Pulmonary artery endothelial cell (primary cell): Measurements from ENCODE around the gene PRKAG1. TPM values are rescaled to one million over a fixed set of nuclear protein-coding genes. Genes with fewer than 3 reads are reported as not detected.

ENCODE experiments used
- DNase-seq: peaks from one replicate; pipeline ENCODE4 v3.0.0-alpha.2; 2011; ENCODE audit warnings: low read depth, low spot score
- total RNA-seq: library from RNA; depleted of rRNA; stranded (reverse); fragments of >200 nt; gene quantifications from 2 replicates; pipeline ENCODE4 v1.2.3, GENCODE V29; 2014

Gene PRKAG1
- total RNA-seq, 1 donor from 2014 or later: 64.7 TPM

DNA sequence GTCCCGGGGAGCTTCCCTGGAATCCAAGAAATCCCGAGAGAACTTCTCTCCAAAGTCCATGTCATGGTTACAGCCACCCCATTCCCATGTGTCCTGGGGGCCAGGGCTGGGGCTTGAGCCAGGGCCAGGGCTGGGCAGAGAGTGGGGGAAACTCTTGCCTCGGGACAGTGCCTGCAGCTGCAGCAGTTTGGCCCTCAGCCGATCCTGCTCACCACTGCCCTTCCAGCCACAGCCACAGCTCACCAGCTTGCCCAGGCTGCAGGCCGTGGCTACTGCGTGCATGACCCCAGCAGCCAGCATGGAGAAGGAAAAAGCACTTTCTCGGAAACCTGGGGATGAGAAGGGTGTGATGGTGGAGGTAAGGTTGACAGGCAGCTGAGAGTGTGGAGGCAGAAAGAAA, 50.6 kb downstream of the PRKAG1 start:
- no peak for DNase-seq

DNA sequence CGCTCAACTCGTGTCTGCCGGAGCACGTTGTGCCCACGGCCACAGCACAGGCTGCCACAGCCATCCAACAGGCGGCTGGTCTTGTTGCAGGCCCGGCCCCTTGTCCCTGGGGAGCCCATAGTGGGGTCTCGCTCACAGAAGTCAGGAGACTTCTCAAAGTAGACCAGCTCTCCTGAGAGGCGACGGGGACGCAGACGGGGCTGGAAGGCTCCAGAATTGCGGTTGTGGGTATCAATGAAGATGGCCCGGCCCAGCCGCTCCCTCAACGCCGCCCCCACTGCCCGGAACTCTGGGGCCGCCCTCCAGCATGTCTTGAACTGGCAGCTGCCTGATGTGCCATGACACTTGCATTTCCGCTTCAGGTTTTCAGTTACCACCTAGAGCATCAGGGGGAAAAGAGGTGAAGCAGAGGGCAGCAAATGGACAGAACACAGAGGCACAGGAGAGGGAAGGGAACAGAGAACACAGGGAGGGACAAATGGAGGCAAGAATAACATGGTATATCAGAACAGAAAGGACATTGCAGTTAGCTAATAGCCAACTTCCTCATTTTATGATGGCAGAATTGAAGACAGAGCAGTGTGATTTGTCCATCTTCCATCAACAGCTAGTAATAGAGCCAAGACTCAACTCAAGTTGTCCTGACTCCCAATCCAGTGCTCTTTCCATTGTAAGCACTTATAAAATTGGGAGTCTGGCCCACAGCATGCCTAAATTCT, 52.2 kb downstream of the PRKAG1 start:
- DNase-seq: no peak

DNA sequence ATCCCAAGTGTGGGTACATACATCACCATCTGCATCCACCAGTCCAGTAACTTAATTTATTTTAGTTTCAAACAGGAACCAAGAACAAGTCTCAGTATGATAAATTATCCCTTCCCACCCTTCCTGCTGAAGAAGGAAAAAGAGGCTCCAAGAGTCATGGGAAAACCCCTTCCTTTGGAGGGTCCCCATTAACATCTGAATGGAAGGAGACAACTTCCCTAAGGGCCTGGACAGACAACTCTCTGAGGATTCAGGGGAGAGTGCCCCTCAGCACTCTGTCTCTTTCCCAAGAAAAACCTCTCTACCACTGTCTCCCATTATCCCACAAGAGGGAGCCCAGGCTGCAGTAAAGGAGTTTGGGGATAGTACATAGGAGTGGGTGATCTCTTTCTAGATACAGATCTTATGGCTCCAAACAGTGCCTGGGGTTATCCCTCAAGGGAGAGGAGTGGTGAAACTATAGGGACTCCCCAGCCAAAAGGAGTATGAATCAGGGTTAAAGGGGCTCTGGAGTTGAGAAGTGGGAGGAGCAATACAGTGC, 53.2 kb downstream of the PRKAG1 start:
- DNase-seq: no peak

DNA sequence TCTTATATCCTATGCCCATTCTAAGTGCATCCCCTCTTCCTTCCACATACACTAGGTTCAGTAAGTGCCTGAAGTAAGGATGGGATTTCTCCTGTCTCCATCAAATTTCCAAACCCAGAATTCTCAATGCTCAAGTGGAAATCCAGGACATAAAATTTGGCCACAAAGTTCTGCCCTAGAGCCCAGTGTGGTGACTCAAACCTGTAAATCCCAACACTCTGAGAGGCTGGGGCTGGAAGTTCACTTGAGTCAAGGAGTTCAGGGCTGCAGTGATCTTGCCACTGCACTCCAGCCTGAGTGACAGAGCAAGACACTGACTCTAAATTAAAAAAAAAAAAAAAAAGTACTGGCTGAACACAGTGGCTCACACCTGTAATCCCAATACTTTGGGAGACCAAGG, 56.8 kb downstream of the PRKAG1 start:
- no peak for DNase-seq

DNA sequence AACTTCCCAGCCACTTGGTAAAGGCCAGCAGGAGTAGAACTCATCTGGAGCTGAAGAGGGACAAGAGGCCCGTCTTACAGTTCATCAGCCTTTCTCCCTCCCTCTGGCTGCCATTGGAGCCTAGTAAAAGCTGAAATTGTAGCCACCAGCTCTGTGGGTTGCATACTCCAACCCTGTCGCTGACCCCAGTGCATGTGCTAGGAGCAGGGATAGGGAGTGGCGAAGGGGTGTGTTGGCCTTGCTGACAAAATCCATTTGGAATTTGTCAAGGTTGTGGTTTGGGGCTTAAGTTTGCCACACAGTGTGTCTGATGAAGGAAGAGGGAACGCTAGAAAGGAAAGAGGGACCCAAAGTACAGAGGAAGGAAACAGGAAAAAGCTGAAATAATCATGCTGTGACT, 57.2 kb downstream of the PRKAG1 start:
- no peak for DNase-seq

DNA sequence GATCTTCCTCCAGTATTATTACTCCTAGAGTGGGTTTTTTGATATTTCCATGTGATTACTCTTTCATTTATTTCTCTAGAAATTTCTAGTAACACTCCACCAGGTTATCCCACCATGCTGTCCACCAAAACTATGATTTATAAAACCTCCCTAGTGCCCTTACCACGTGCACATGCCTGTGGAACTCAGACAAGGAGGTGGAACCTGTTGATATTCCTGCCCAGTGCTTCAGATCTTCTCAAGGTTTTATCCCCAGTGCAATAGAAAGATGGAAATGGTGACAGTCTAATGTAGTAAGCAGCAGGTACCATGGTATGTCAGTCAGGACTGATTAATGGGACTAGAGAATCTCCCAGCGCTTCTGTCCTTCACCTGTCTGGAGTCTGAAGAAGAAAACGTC, 57.7 kb downstream of the PRKAG1 start:
- DNase-seq: no peak

DNA sequence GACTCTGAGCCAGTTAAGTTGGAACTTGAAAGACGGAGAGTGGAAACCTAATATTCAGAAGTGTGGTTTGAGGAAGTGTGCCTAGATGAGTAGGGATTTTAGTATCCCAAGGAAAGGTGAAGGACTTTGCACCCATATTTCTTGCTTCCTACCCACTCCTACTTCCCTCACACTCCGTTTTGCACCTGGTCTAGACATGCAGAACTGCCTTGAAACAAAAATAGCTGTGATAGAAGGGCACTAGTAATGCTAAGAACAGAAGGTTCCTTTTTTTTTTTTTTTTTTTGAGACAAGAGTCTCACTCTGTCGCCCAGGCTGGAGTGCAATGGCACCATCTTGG, 60.6 kb downstream of the PRKAG1 start:
- DNase-seq: no peak

DNA sequence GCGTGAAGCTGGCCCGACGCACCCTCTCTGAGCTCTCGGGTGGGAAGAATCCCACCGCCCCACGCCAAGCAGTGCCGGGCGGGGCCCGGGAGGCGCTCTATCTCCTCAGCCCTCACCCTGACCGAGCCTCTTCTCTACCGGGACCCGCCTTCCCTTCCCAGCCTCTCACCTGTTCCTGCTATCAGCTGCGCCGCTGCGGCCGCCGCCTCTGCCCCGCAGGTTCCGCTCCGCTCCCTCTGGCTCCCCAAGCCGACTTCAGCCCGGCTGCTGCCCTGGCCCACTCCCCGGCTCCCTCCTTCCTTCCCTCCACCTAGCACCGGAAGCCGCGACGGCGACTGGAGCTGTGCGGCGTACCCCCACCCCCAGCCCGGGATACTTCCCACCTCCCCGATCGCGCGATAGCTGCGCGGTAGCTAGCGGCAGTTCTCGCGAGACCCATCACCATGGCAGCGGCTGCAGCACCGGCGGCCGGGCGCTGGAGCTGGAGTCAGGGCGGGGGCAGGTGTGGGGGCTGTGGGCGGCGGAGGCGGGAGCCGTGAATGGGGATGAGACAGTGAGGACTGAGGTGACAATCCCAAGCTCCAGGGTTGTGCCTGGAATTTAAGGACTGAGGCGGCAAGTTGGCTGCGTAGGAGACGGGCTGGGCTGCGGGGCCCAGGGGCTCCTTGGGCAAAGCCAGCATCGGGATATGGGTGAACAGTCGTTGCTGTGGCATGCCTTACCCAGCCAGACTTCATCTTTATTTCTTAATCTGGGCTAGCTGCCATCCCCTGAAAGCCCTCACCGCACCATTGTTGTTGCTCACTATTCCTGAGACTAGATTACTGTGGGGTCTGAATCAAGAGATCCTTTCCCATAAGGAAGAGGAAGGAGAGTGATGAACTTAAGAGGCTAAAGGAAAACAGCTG, 61.2 kb downstream of the PRKAG1 start, which contains the start of gene ARF3:
Gene ARF3, minus strand, starts transcription at position 347 of the 908 bp plus-strand sequence. CDS start 16,392 bp downstream, outside the sequence.
- DNase-seq: peak; percentile 67

DNA sequence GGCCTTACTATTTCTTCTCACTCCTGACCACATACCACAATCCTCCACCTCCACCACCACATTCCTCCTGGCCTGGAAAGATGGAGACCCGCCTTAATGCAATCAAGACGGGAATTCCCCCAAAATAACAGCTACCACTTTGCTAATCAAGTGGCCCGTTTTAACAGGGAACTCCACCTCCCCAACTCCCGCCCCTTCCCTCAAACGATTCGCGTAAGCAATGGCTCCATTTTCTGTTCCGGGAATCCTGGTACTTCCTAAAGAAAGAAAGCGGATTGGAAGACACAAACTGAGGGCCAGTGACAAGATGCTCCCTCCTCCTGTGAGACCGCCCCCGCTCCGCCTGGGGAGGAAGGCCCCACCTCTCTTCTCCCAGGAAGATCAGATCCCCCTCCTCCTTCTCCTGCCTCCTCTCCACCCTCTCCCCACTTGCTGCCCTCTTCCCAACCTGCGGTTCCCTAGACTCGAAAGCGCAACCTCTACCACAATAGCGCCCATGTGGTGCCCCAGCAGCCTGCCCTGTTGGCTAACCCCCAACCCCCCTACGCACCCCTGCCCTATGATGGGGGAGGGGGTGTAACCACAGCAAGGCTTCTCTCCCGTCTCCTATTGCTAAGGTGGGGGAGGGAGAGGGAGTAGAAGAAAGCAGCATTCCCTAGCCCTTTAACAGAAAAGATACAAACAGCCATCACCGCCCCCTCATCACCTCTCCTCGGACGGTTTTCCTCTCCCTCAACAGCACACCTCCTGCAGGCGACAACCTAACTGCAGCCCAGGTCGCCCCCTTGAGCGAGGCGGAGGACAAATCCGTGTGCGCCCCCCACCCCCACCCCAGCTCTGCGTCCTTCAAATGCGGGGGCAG, 62.1 kb downstream of the PRKAG1 start:
- peak; percentile 90 for DNase-seq

DNA sequence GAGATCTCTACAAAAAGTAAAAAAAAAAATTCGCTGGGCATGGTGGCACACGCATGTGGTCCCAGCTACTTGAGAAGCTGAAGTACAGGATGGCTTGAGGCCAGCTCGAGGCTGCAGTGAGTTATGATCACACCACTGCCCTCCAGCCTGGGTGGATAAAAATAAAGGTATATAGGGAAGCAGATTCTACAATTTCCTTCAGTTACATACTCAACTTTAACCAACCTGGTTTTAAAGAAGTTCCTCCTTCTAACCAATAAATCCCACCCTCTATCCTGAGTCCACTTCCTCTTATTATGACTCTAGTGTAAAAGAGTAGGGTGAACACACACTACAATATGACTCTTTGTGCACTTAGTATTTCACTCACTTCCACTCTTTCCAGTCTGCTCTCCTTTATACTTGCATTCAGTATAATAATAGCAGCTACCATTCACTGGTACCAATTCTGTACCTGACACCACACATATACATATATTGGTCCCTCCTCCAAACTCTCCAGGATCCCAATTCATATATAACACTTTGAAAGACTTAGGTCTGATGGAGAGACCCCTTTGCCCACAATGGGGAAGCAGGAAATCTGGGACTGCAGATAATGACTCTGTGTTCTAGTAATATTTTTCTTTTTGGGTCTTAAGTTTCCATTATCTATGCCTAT, 63.6 kb downstream of the PRKAG1 start:
- no peak for DNase-seq

DNA sequence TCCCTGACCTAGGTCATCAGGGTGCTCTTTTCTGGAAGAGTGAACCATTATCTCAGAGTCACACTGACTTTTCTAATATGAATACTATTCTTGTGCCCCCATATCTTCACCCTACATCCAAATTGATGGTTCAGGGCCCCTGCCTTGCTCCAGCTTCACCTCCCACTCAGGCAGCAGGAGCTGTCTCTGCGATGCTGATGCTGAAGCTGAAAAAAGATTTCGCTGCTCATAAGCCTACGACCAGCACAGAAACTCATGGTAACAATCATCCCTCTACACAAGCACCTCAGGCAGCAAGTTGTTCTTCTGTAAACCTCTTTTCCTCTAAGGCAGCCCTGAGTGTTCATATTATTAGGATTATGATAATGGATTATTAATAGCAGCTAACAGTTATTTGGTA, 64.5 kb downstream of the PRKAG1 start:
- DNase-seq: no peak

DNA sequence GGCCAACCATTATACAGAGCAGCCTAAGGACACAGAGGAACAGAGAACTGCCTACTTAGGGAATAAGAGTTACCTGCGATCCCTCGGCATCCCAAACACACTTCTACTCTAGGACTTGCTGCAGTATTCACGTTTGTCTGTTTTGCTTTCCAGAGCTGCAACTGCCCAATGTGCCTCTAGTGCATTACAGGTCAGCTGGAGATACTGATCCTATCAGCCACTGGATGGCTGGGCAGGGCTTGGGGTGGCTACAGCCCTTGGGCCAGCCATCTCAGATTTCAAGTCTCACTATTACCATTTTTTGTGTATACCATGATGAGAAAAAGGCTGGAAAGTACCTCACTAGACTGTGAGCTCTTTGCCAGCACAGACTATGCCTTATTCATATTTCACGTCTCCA, 65.9 kb downstream of the PRKAG1 start:
- DNase-seq: no peak

Other genes starting within 250 kb of the PRKAG1 start
- 34.2 and 40.6 TPM in 2 replicates for gene ADCY6, start 229.7 kb downstream of the PRKAG1 start, total RNA-seq
- gene CACNB3, start 200.3 kb downstream of the PRKAG1 start, total RNA-seq: 18.7 and 20.9 TPM in 2 replicates
- gene DDX23, start 166.6 kb downstream of the PRKAG1 start, total RNA-seq: 79.2 and 140 TPM in 2 replicates
- 1.4 and 3.7 TPM in 2 replicates for gene RND1, start 152.9 kb downstream of the PRKAG1 start, total RNA-seq
- gene FKBP11, start 93.3 kb downstream of the PRKAG1 start, total RNA-seq: 20.6 and 23.0 TPM in 2 replicates
- 46.8 and 56.2 TPM in 2 replicates for gene ARF3, start 61.3 kb downstream of the PRKAG1 start, total RNA-seq
- under 0.01 TPM in 1 of 2 replicates, not detected in the other for gene WNT10B, start 47.0 kb downstream of the PRKAG1 start, total RNA-seq
- not detected in 2 replicates for gene WNT1, start 40.5 kb downstream of the PRKAG1 start, total RNA-seq
- gene DDN, start 19.4 kb downstream of the PRKAG1 start, total RNA-seq: 0.14 and 0.26 TPM in 2 replicates
- gene KMT2D, start 42.0 kb upstream of the PRKAG1 start, total RNA-seq: 29.7 and 36.8 TPM in 2 replicates
- gene RHEBL1, start 51.2 kb upstream of the PRKAG1 start, total RNA-seq: 2.2 and 3.0 TPM in 2 replicates
- 5.8 and 18.8 TPM in 2 replicates for gene DHH, start 76.0 kb upstream of the PRKAG1 start, total RNA-seq
- 69.8 and 73.5 TPM in 2 replicates for gene LMBR1L, start 92.1 kb upstream of the PRKAG1 start, total RNA-seq
- gene TUBA1B, start 112.6 kb upstream of the PRKAG1 start, total RNA-seq: 2,136 and 3,345 TPM in 2 replicates
- gene TUBA1A, start 170.3 kb upstream of the PRKAG1 start, total RNA-seq: 1,067 and 1,186 TPM in 2 replicates
- 419 and 740 TPM in 2 replicates for gene TUBA1C, start 246.3 kb upstream of the PRKAG1 start, total RNA-seq